Effector CD8-positive, alpha-beta T cell (primary cell): ENCODE data around the gene ZNG1B.
"Not testable (repeated sequence)": the region's sequence is repeated elsewhere in the genome, so short reads cannot be mapped to it uniquely, and the experiment has no call there.

Experiments
- DNase-seq: peaks from one replicate; lab custom pipeline; 2025; lab: John Stamatoyannopoulos, UW

Gene ZNG1B

GRCh38 chr2:113503094-113504042, 65.9 kb downstream of the ZNG1B start:
- DNase-seq: not testable (repeated sequence)

- DNase-seq: not testable (repeated sequence)
Observed at GRCh38 chr2:113504081-113504480, 66.6 kb downstream of the ZNG1B start.

GRCh38 chr2:113507394-113508140, 70.1 kb downstream of the ZNG1B start:
- not testable (repeated sequence) for DNase-seq

GRCh38 chr2:113508187-113508586, 70.7 kb downstream of the ZNG1B start:
- DNase-seq: not testable (repeated sequence)

- not testable (repeated sequence) for DNase-seq
Observed at GRCh38 chr2:113510913-113511312, 73.4 kb downstream of the ZNG1B start.

- not testable (repeated sequence) for DNase-seq
Observed at GRCh38 chr2:113511859-113512258, 74.4 kb downstream of the ZNG1B start.

GRCh38 chr2:113515457-113515856, 78.0 kb downstream of the ZNG1B start:
- not testable (repeated sequence) for DNase-seq

- DNase-seq: not testable (repeated sequence)
Observed at GRCh38 chr2:113515995-113516394, 78.5 kb downstream of the ZNG1B start.

GRCh38 chr2:113517025-113517424, 79.5 kb downstream of the ZNG1B start:
- DNase-seq: not testable (repeated sequence)

- not testable (repeated sequence) for DNase-seq
Observed at GRCh38 chr2:113520837-113521236, 83.3 kb downstream of the ZNG1B start.

- not testable (repeated sequence) for DNase-seq
Observed at GRCh38 chr2:113521492-113521891, 84.0 kb downstream of the ZNG1B start.

GRCh38 chr2:113524986-113525385, 87.5 kb downstream of the ZNG1B start:
- DNase-seq: not testable (repeated sequence)

- not testable (repeated sequence) for DNase-seq
Observed at GRCh38 chr2:113527350-113528045, 90.0 kb downstream of the ZNG1B start.

- not testable (repeated sequence) for DNase-seq
Observed at GRCh38 chr2:113528126-113528525, 90.6 kb downstream of the ZNG1B start.

GRCh38 chr2:113528904-113529303, 91.4 kb downstream of the ZNG1B start:
- not testable (repeated sequence) for DNase-seq

GRCh38 chr2:113532991-113533390, 95.5 kb downstream of the ZNG1B start:
- not testable (repeated sequence) for DNase-seq

GRCh38 chr2:113536573-113536972, 99.1 kb downstream of the ZNG1B start:
- DNase-seq: not testable (repeated sequence)

GRCh38 chr2:113540834-113541203, 103.3 kb downstream of the ZNG1B start:
- DNase-seq: not testable (repeated sequence)

- not testable (repeated sequence) for DNase-seq
Observed at GRCh38 chr2:113541204-113541975, 103.9 kb downstream of the ZNG1B start.

- not testable (repeated sequence) for DNase-seq
Observed at GRCh38 chr2:113541976-113542485, 104.5 kb downstream of the ZNG1B start.

GRCh38 chr2:113542529-113542928, 105.0 kb downstream of the ZNG1B start:
- DNase-seq: not testable (repeated sequence)
